Keratinocyte (primary cell): Measurements from ENCODE around the gene CNTNAP2. TPM values are rescaled to one million over a fixed set of nuclear protein-coding genes. Genes with fewer than 3 reads are reported as not detected.
"Not testable (repeated sequence)": the region's sequence is repeated elsewhere in the genome, so short reads cannot be mapped to it uniquely, and the experiment has no call there.

Source experiments
- DNase-seq: peaks from one replicate; pipeline ENCODE4 v3.0.0-alpha.2; 2011; ENCODE audit warnings: low read depth, missing footprints, low spot score
- FAIRE-seq: peaks from 2 replicates; lab custom pipeline; 2011; peaks lifted over from hg19 to GRCh38; lab: Jason Lieb, UNC
- H2AFZ ChIP-seq: 2 replicates; pipeline ENCODE4 v1.6.0; 2012; ENCODE audit warnings: low read length, control low read depth, inconsistent platforms; ENCODE audit not compliant: control insufficient read depth
- H3K27ac ChIP-seq: 2 replicates; pipeline ENCODE4 v1.5.1; 2011; ENCODE audit warnings: low read length; ENCODE audit not compliant: control insufficient read depth, insufficient read depth
- H3K27me3 ChIP-seq: 3 replicates; pipeline ENCODE4 v1.6.0; 2011; ENCODE audit warnings: low read length; ENCODE audit not compliant: control insufficient read depth, insufficient read depth; ENCODE audit errors: extremely low read depth
- H3K36me3 ChIP-seq, 2 experiments: 2 replicates in 1 of 2; 3 replicates in 1 of 2; pipeline ENCODE4 v1.5.1; 2011; ENCODE audit warnings: low read length in 2 of 2, mild to moderate bottlenecking in 1 of 2; ENCODE audit not compliant: control insufficient read depth in 2 of 2, insufficient read depth in 2 of 2; ENCODE audit errors: extremely low read depth in 1 of 2
- H3K4me1 ChIP-seq: 3 replicates; pipeline ENCODE4 v1.5.1; 2011; ENCODE audit warnings: low read length; ENCODE audit not compliant: control insufficient read depth, insufficient read depth; ENCODE audit errors: extremely low read depth
- H3K4me2 ChIP-seq: 3 replicates; pipeline ENCODE4 v1.6.0; 2011; ENCODE audit warnings: low read depth, low read length; ENCODE audit not compliant: control insufficient read depth, insufficient read depth; ENCODE audit errors: extremely low read depth
- H3K4me3 ChIP-seq, 3 experiments: fragments of 200-600 bp in 1 of 3; sonication (generic) in 1 of 3; 2 replicates in 2 of 3; 3 replicates in 1 of 3; pipeline ENCODE4 v1.5.1; 2011 to 2016; ENCODE audit warnings: low read length in 3 of 3, mild to moderate bottlenecking in 3 of 3, control low read depth in 2 of 3, inconsistent platforms in 1 of 3, low read depth in 1 of 3, mixed read lengths in 1 of 3, mixed run types in 1 of 3, moderate library complexity in 1 of 3; ENCODE audit not compliant: control insufficient read depth in 2 of 3, insufficient read depth in 2 of 3; ENCODE audit errors: extremely low read depth in 1 of 3
- H3K79me2 ChIP-seq: 2 replicates; pipeline ENCODE4 v1.6.0; 2012; ENCODE audit warnings: low read length; ENCODE audit not compliant: control insufficient read depth, insufficient read depth
- H3K9ac ChIP-seq: 3 replicates; pipeline ENCODE4 v1.6.0; 2011; ENCODE audit warnings: low read length; ENCODE audit not compliant: control insufficient read depth, insufficient read depth; ENCODE audit errors: extremely low read depth
- H3K9me1 ChIP-seq: 3 replicates; pipeline ENCODE4 v1.6.0; 2011; ENCODE audit warnings: low read length; ENCODE audit not compliant: control insufficient read depth, insufficient read depth; ENCODE audit errors: extremely low read depth
- H3K9me3 ChIP-seq: 2 replicates; pipeline ENCODE4 v1.5.1; 2012; ENCODE audit warnings: low read depth, low read length; ENCODE audit not compliant: control insufficient read depth
- H4K20me1 ChIP-seq: 3 replicates; pipeline ENCODE4 v1.6.0; 2011; ENCODE audit warnings: low read length; ENCODE audit not compliant: control insufficient read depth, insufficient read depth; ENCODE audit errors: extremely low read depth
- CTCF ChIP-seq, 3 experiments: IDR thresholded peaks in 1 of 3; conservative IDR thresholded peaks in 1 of 3; optimal IDR thresholded peaks in 1 of 3; 2 replicates in 2 of 3; 3 replicates in 1 of 3; pipeline versions ENCODE3 to v1.5.1; 2011; ENCODE audit warnings: low read length in 3 of 3, mild to moderate bottlenecking in 3 of 3, moderate library complexity in 2 of 3, control low read depth in 1 of 3, inconsistent platforms in 1 of 3; ENCODE audit not compliant: insufficient read depth in 2 of 3; ENCODE audit errors: extremely low read depth in 1 of 3
- EZH2 ChIP-seq: IDR thresholded peaks from one replicate; pipeline ENCODE4 v1.6.1; 2012; ENCODE audit warnings: inconsistent platforms, mild to moderate bottlenecking, low read length, moderate library complexity
- dilution Hi-C: fragments of 300-500 bp; cut with MboI; formaldehyde crosslinking; loops from one replicate; pipeline ENCODE4 v1.7.0; 2020; ENCODE audit warnings: low sequenced_read_pairs; ENCODE audit not compliant: extremely low pct_ligation_motif_present
- polyA plus RNA-seq, 5 experiments: library from polyadenylated mRNA; depleted of rRNA in 3 of 5; stranded (reverse) in 3 of 5; stranded (forward) in 1 of 5; unstranded in 1 of 5; fragments of >200 nt; gene quantifications; 1 replicate in 1 of 5; 2 replicates in 3 of 5; 3 replicates in 1 of 5; pipeline versions ENCODE4 v1.2.1 to v1.2.3, GENCODE V29; 2011 to 2012; ENCODE audit warnings: missing spikeins in 2 of 5, low read depth in 1 of 5, low replicate concordance in 1 of 5

Gene CNTNAP2
- polyA plus RNA-seq, 1 donor (not counting 4 experiments of a cell fraction or from before 2014, with no cell fraction given) = 1.4 TPM

GRCh38 chr7:148447221-148447849 lies 2330.7 kb downstream of the CNTNAP2 start:
- Histone ChIP-seq H4K20me1 (no peaks in the 10 kb centered on the region), H3K9me3 (peaks cover 3% of the 10 kb centered on the region), H3K9ac (no peak overlapping the region), H3K9me1 (no peaks in the 10 kb centered on the region), H3K4me2 (no peak overlapping the region), H3K27me3 (no peaks in the 10 kb centered on the region), H2AFZ (no peak overlapping the region), H3K4me3 (no peak overlapping the region), H3K79me2 (no peaks in the 10 kb centered on the region), H3K27ac (no peak overlapping the region), H3K4me1 (no peaks in the 10 kb centered on the region), H3K36me3 (no peaks in the 10 kb centered on the region)
- DNase-seq = no peak
- dilution Hi-C loops = no loop called here
- no peak for FAIRE-seq
- TF ChIP-seq EZH2 (no peak), CTCF (optimal IDR thresholded peaks at IDR 0.05 in 1 of 3, IDR thresholded peaks at IDR 0.05 in 1 of 3, conservative IDR thresholded peaks at IDR 0.05 in 1 of 3; ENCODE audit: extremely low read depth in 1 of 3, insufficient read depth in 2 of 3, low read length in 3 of 3) (no peak)

- dilution Hi-C loops, DNase-seq, H3K36me3 ChIP-seq, H2AFZ ChIP-seq, H3K27ac ChIP-seq, H3K9me1 ChIP-seq, H3K4me3 ChIP-seq, H4K20me1 ChIP-seq, H3K9ac ChIP-seq, H3K27me3 ChIP-seq, H3K9me3 ChIP-seq, H3K4me2 ChIP-seq, H3K79me2 ChIP-seq, H3K4me1 ChIP-seq, FAIRE-seq: not testable (repeated sequence)
Observed at GRCh38 chr7:148451526-148451925, 2334.9 kb downstream of the CNTNAP2 start.

- FAIRE-seq = no peak
- dilution Hi-C loops = no loop called here
- no peaks in the 10 kb centered on the region for H3K27me3 ChIP-seq
- H3K36me3 ChIP-seq = no peaks in the 10 kb centered on the region
- H3K4me2 ChIP-seq = no peak overlapping the region
- H4K20me1 ChIP-seq = no peaks in the 10 kb centered on the region
- no peak overlapping the region for H3K9ac ChIP-seq
- no peaks in the 10 kb centered on the region for H3K79me2 ChIP-seq
- H3K9me3 ChIP-seq = no peaks in the 10 kb centered on the region
- TF ChIP-seq CTCF (optimal IDR thresholded peaks at IDR 0.05 in 1 of 3, IDR thresholded peaks at IDR 0.05 in 1 of 3, conservative IDR thresholded peaks at IDR 0.05 in 1 of 3; ENCODE audit: extremely low read depth in 1 of 3, insufficient read depth in 2 of 3, low read length in 3 of 3) (no peak), EZH2 (no peak)
- H3K27ac ChIP-seq = no peak overlapping the region
- H3K9me1 ChIP-seq = no peaks in the 10 kb centered on the region
- no peak for DNase-seq
- no peak overlapping the region for H3K4me3 ChIP-seq
- no peaks in the 10 kb centered on the region for H3K4me1 ChIP-seq
- H2AFZ ChIP-seq = no peak overlapping the region
Observed at GRCh38 chr7:148456351-148456750, 2339.8 kb downstream of the CNTNAP2 start.
